Measurements from ENCODE around the gene SYVN1.
"Not testable (repeated sequence)": the region's sequence is repeated elsewhere in the genome, so short reads cannot be mapped to it uniquely, and the experiment has no call there.

The SYVN1 gene

GRCh38 chr11:65120831-65121230 is 13.5 kb downstream of the SYVN1 start:
- DNase-seq: no peak
- peak overlapping the region; percentile 89 to 95 for H3K27ac ChIP-seq
- intact Hi-C loops (cut with DNase I; ENCODE audit: low total_unique reads): no loop called here
- no peaks in the 10 kb centered on the region for H3K27me3 ChIP-seq
- H3K9me3 ChIP-seq: no peaks in the 10 kb centered on the region
- TF ChIP-seq CTCF (IDR thresholded peaks at IDR 0.05): no peak
- H3K36me3 ChIP-seq: peaks cover 33 to 63% (median 47%) of the 10 kb centered on the region in 3 donors
- H3K4me3 ChIP-seq: peak overlapping the region; percentile 68 to 92
- peaks cover 9 to 36% (median 32%) of the 10 kb centered on the region in 4 donors for H3K4me1 ChIP-seq

- H3K27ac ChIP-seq: no peak overlapping the region
- TF ChIP-seq CTCF (IDR thresholded peaks at IDR 0.05): no peak
- H3K4me3 ChIP-seq: no peak overlapping the region
- H3K9me3 ChIP-seq: no peaks in the 10 kb centered on the region
- DNase-seq: no peak
- intact Hi-C loops (cut with DNase I; ENCODE audit: low total_unique reads): loop anchor here (5.0 to 10.0 kb wide), 2 partner anchors 107 to 195 kb away; partner anchors contain the start of genes ARL2 and PPP2R5B
- peaks cover 9 to 41% (median 34%) of the 10 kb centered on the region in 4 donors for H3K4me1 ChIP-seq
- H3K36me3 ChIP-seq: peaks cover 21 to 62% (median 38%) of the 10 kb centered on the region in 3 donors
- no peaks in the 10 kb centered on the region for H3K27me3 ChIP-seq
These were observed 14.7 kb downstream of the SYVN1 start for GRCh38 chr11:65119670-65119995.

GRCh38 chr11:65118891-65119669 is 15.2 kb downstream of the SYVN1 start:
- Histone ChIP-seq H3K36me3 (peaks cover 18 to 57% (median 38%) of the 10 kb centered on the region in 3 donors), H3K4me1 (peaks cover 9 to 41% (median 34%) of the 10 kb centered on the region in 4 donors), H3K27ac (peak overlapping the region in 1 of 2 donors; percentile 53)
- intact Hi-C loops (cut with DNase I; ENCODE audit: low total_unique reads): loop anchor here (5.0 to 10.0 kb wide), 2 partner anchors 107 to 194 kb away; partner anchors contain the start of genes ARL2 and PPP2R5B
- not testable (repeated sequence) for H3K27me3 ChIP-seq, H3K9me3 ChIP-seq, H3K4me3 ChIP-seq, DNase-seq

GRCh38 chr11:65118097-65118837 is 16.1 kb downstream of the SYVN1 start:
- intact Hi-C loops (cut with DNase I; ENCODE audit: low total_unique reads): loop anchor here (5.0 to 10.0 kb wide), 2 partner anchors 106 to 193 kb away; partner anchors contain the start of genes ARL2 and PPP2R5B
- DNase-seq: peak in 1 of 2 donors; percentile 13
- peaks cover 9 to 41% (median 37%) of the 10 kb centered on the region in 4 donors for H3K4me1 ChIP-seq
- peak overlapping the region; percentile 19 to 53 for H3K27ac ChIP-seq
- no peaks in the 10 kb centered on the region for H3K27me3 ChIP-seq
- no peaks in the 10 kb centered on the region for H3K9me3 ChIP-seq
- no peak for TF ChIP-seq CTCF (IDR thresholded peaks at IDR 0.05)
- no peak overlapping the region for H3K4me3 ChIP-seq
- H3K36me3 ChIP-seq: peaks cover 18 to 53% (median 38%) of the 10 kb centered on the region in 3 donors

- peak within 1 kb of the TSS; percentile 76 to 85 for H3K27ac ChIP-seq
- peaks cover 18 to 53% (median 38%) of the 10 kb centered on the region in 3 donors for H3K36me3 ChIP-seq
- peaks cover 9 to 42% (median 38%) of the 10 kb centered on the region in 4 donors for H3K4me1 ChIP-seq
- TF ChIP-seq CTCF (IDR thresholded peaks at IDR 0.05): peak; percentile 93 to 96
- H3K9me3 ChIP-seq: no peaks in the 10 kb centered on the region
- intact Hi-C loops (cut with DNase I; ENCODE audit: low total_unique reads): loop anchor here (5.0 to 10.0 kb wide), 2 partner anchors 105 to 193 kb away; partner anchors contain the start of genes ARL2 and PPP2R5B
- DNase-seq: peak; percentile 99 to 100
- no peaks in the 10 kb centered on the region for H3K27me3 ChIP-seq
- peak within 1 kb of the TSS; percentile 61 to 81 for H3K4me3 ChIP-seq
These were observed 16.9 kb downstream of the SYVN1 start, which contains the start of gene ZNHIT2 for GRCh38 chr11:65117206-65118096. Gene ZNHIT2, minus strand, starts transcription at chr11:65117701. Its CDS starts 48 bp downstream, at chr11:65117653.
